ENCODE data around the gene BZW1. TPM values are rescaled to one million over a fixed set of nuclear protein-coding genes. Genes with fewer than 3 reads are reported as not detected.
A peak's percentile ranks its signal among the peaks of the same experiment; 100 is the strongest.

BZW1 gene
- total RNA-seq, 1 experiment from 2014 or later: 454 TPM

DNA sequence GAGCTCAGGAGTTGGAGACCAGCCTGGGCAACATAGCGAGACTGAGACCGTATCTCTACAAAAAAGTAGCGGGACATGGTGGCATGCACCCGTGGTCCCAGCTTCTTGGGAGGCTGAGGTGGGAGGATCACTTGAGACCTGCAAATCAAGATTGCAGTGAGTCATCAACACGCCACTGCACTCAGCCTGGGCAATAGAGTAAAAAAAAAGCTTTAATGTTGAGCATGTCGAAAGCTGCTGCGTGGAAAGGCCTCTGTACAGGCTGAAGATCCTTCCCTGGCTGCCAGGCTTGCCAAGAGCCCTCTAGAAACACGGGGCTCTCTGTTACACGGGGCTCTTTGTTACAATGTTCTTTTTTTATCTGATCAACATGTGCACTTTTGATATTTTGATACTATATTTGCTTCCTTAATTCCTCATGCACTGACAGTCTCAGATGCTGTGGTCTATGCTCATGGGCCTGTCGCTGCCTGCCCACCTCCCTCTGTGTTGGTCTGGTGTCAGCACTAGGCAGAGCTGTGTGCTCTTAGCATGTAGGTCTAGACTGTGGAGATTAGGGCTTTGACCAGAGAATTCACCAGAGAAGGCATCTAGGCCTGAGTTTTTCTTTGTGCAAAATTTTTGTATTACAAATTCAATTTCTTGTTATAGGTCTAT lies 34.1 kb downstream of the BZW1 start:
- ATAC-seq: 0 out of 2 replicates have a peak, but pooled peaks have one; percentile 22
- POLR2A ChIA-PET: no interaction called here

DNA sequence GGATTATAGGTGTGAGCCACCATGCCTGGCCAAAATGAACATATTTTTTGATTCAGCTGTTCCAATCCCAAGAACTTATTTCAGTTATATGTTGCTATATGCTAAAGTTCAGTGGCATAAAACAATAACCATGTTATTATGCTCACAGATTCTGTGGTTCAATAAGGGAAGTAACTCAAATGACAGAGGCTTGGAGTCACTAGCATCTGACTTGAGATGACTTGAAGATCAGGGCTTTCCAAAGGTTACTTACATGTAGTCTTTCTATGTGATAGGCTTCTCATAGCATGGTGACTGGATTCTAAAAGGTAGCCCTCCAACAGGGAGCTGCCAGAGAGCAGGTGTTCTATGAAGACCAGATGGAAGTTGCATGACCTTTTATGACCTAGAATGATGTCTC lies 35.6 kb downstream of the BZW1 start:
- Histone ChIP-seq H3K9me3 (ENCODE audit: control insufficient read depth in 1 of 2, insufficient read depth in 1 of 2, low read depth in 1 of 2, low read length in 2 of 2) (no peaks in the 10 kb centered on the region), H2AFZ (ENCODE audit: low read depth, low read length, poor library complexity, severe bottlenecking) (no peak overlapping the region), H3K79me2 (ENCODE audit: insufficient read depth, low read length) (no peaks in the 10 kb centered on the region), H4K20me1 (ENCODE audit: insufficient read depth) (no peaks in the 10 kb centered on the region), H3K4me2 (ENCODE audit: low read length) (no peak overlapping the region), H3K9me2 (ENCODE audit: insufficient read depth) (no peaks in the 10 kb centered on the region), H3K9ac (ENCODE audit: low read length) (no peak overlapping the region), H3K4me3 (replicated peaks in 1 of 2; ENCODE audit: low read depth in 1 of 2, low read length in 2 of 2) (no peak overlapping the region), H3K27me3 (ENCODE audit: insufficient read depth, low read length) (no peaks in the 10 kb centered on the region), H3K36me3 (ENCODE audit: control insufficient read depth in 1 of 2, insufficient read depth in 2 of 2, low read length in 2 of 2) (peaks cover 6 to 9% of the 10 kb centered on the region in 2 experiments; a peak in 2 of 4 replicates), H3K27ac (ENCODE audit: low read depth, low read length) (no peak overlapping the region), H3K4me1 (ENCODE audit: control insufficient read depth in 1 of 2, insufficient read depth in 2 of 2, low read length in 2 of 2) (no peaks in the 10 kb centered on the region)
- no peak for TF ChIP-seq SP1 (IDR thresholded peaks at IDR 0.05; ENCODE audit: low read depth)
- TF ChIP-seq FOSL1 (IDR thresholded peaks at IDR 0.05; ENCODE audit: low read depth): no peak
- no peak for TF ChIP-seq JUND (IDR thresholded peaks at IDR 0.05)
- no peak for TF ChIP-seq SRF (IDR thresholded peaks at IDR 0.05; ENCODE audit: low read depth)
- no peak for TF ChIP-seq SIN3A (IDR thresholded peaks at IDR 0.05; ENCODE audit: low read depth)
- no peak for TF ChIP-seq CEBPB (IDR thresholded peaks at IDR 0.05; ENCODE audit: low read depth)
- TF ChIP-seq, protein P1, sequence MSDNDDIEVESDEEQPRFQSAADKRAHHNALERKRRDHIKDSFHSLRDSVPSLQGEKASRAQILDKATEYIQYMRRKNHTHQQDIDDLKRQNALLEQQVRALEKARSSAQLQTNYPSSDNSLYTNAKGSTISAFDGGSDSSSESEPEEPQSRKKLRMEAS (IDR thresholded peaks at IDR 0.05): no peak
- TF ChIP-seq, protein P2, sequence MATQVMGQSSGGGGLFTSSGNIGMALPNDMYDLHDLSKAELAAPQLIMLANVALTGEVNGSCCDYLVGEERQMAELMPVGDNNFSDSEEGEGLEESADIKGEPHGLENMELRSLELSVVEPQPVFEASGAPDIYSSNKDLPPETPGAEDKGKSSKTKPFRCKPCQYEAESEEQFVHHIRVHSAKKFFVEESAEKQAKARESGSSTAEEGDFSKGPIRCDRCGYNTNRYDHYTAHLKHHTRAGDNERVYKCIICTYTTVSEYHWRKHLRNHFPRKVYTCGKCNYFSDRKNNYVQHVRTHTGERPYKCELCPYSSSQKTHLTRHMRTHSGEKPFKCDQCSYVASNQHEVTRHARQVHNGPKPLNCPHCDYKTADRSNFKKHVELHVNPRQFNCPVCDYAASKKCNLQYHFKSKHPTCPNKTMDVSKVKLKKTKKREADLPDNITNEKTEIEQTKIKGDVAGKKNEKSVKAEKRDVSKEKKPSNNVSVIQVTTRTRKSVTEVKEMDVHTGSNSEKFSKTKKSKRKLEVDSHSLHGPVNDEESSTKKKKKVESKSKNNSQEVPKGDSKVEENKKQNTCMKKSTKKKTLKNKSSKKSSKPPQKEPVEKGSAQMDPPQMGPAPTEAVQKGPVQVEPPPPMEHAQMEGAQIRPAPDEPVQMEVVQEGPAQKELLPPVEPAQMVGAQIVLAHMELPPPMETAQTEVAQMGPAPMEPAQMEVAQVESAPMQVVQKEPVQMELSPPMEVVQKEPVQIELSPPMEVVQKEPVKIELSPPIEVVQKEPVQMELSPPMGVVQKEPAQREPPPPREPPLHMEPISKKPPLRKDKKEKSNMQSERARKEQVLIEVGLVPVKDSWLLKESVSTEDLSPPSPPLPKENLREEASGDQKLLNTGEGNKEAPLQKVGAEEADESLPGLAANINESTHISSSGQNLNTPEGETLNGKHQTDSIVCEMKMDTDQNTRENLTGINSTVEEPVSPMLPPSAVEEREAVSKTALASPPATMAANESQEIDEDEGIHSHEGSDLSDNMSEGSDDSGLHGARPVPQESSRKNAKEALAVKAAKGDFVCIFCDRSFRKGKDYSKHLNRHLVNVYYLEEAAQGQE (IDR thresholded peaks at IDR 0.05; ENCODE audit: low read depth): no peak
- no peak for TF ChIP-seq CBX3 (IDR thresholded peaks at IDR 0.05; ENCODE audit: low read depth)
- TF ChIP-seq YY1 (IDR thresholded peaks at IDR 0.05; ENCODE audit: extremely low read depth, insufficient replicate concordance, low read depth, low read length): no peak
- TF ChIP-seq POLR2A (IDR thresholded peaks at IDR 0.05; ENCODE audit: borderline replicate concordance, extremely low read depth, insufficient read depth, insufficient read length): no peak
- TF ChIP-seq EZH2 (IDR thresholded peaks at IDR 0.05): no peak
- TF ChIP-seq, protein P3, sequence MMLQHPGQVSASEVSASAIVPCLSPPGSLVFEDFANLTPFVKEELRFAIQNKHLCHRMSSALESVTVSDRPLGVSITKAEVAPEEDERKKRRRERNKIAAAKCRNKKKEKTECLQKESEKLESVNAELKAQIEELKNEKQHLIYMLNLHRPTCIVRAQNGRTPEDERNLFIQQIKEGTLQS (IDR thresholded peaks at IDR 0.05): no peak
- TF ChIP-seq POLR2AphosphoS5 (IDR thresholded peaks at IDR 0.05; ENCODE audit: low read depth, low read length): no peak
- TF ChIP-seq TCF7L2 (IDR thresholded peaks at IDR 0.05; ENCODE audit: borderline replicate concordance, extremely low read depth, insufficient read depth, insufficient read length): no peak
- DNase-seq (ENCODE audit: low read depth, low spot score) (no peak), ATAC-seq (no peak)
- ChIA-PET RAD21 (ENCODE audit: low non-redundant PET in 1 of 2, low total read pairs in 2 of 2, uncharacterized antibody in 2 of 2, unreplicated experiment in 2 of 2) (no interaction called here), POLR2A (interaction anchor here (1.8 kb wide), 1 partner anchor 21 kb away, joined by 5 read pairs; no protein-coding TSS in a partner anchor), CTCF (no interaction called here)
- no TSS peak for BruUV-seq (replicated peaks)
- intact Hi-C loops (cut with micrococcal nuclease): no loop called here

More for the DNA sequence above, 34.1 kb downstream of the BZW1 start:
- Histone ChIP-seq H3K79me2 (ENCODE audit: insufficient read depth, low read length) (no peaks in the 10 kb centered on the region), H3K27ac (ENCODE audit: low read depth, low read length) (no peak overlapping the region), H3K4me2 (ENCODE audit: low read length) (no peak overlapping the region), H3K9ac (ENCODE audit: low read length) (no peak overlapping the region), H3K9me3 (ENCODE audit: control insufficient read depth in 1 of 2, insufficient read depth in 1 of 2, low read depth in 1 of 2, low read length in 2 of 2) (no peaks in the 10 kb centered on the region), H3K27me3 (ENCODE audit: insufficient read depth, low read length) (no peaks in the 10 kb centered on the region), H3K4me3 (replicated peaks in 1 of 2; ENCODE audit: low read depth in 1 of 2, low read length in 2 of 2) (no peak overlapping the region), H2AFZ (ENCODE audit: low read depth, low read length, poor library complexity, severe bottlenecking) (no peak overlapping the region), H3K9me2 (ENCODE audit: insufficient read depth) (no peaks in the 10 kb centered on the region), H4K20me1 (ENCODE audit: insufficient read depth) (no peaks in the 10 kb centered on the region), H3K36me3 (ENCODE audit: control insufficient read depth in 1 of 2, insufficient read depth in 2 of 2, low read length in 2 of 2) (no peaks in the 10 kb centered on the region), H3K4me1 (ENCODE audit: control insufficient read depth in 1 of 2, insufficient read depth in 2 of 2, low read length in 2 of 2) (no peaks in the 10 kb centered on the region)
- RAD21 ChIA-PET (ENCODE audit: low non-redundant PET in 1 of 2, low total read pairs in 2 of 2, uncharacterized antibody in 2 of 2, unreplicated experiment in 2 of 2): no interaction called here
- TF ChIP-seq JUND (IDR thresholded peaks at IDR 0.05): no peak
- TF ChIP-seq POLR2A (IDR thresholded peaks at IDR 0.05; ENCODE audit: borderline replicate concordance, extremely low read depth, insufficient read depth, insufficient read length): no peak
- CTCF ChIA-PET: no interaction called here
- intact Hi-C loops (cut with micrococcal nuclease): no loop called here
- no TSS peak for BruUV-seq (replicated peaks)
- DNase-seq (ENCODE audit: low read depth, low spot score): no peak
